GM19099 (cell line): ENCODE results near the gene MAP1LC3B2.

Source experiments
- POLR2A ChIP-seq: IDR thresholded peaks from 3 replicates; pipeline ENCODE4 v1.6.1; 2011; ENCODE audit warnings: low read depth; ENCODE audit not compliant: insufficient read length; ENCODE audit errors: extremely low read depth

The MAP1LC3B2 gene

GRCh38 chr12:116594325-116595038 lies 35.3 kb downstream of the MAP1LC3B2 start:
- no peak for TF ChIP-seq POLR2A

GRCh38 chr12:116595186-116595585 lies 36.0 kb downstream of the MAP1LC3B2 start:
- no peak for TF ChIP-seq POLR2A

GRCh38 chr12:116595672-116596071 lies 36.5 kb downstream of the MAP1LC3B2 start:
- no peak for TF ChIP-seq POLR2A

GRCh38 chr12:116597886-116598285 lies 38.7 kb downstream of the MAP1LC3B2 start:
- no peak for TF ChIP-seq POLR2A

GRCh38 chr12:116598311-116599284 lies 39.4 kb downstream of the MAP1LC3B2 start:
- no peak for TF ChIP-seq POLR2A

GRCh38 chr12:116599285-116600136 lies 40.3 kb downstream of the MAP1LC3B2 start:
- no peak for TF ChIP-seq POLR2A

- TF ChIP-seq POLR2A, result no peak
These were observed 42.1 kb downstream of the MAP1LC3B2 start for GRCh38 chr12:116600959-116601918.

GRCh38 chr12:116601933-116602810 lies 43.0 kb downstream of the MAP1LC3B2 start:
- TF ChIP-seq POLR2A, result no peak

- no peak for TF ChIP-seq POLR2A
These were observed 44.5 kb downstream of the MAP1LC3B2 start for GRCh38 chr12:116603546-116604177.

- no peak for TF ChIP-seq POLR2A
These were observed 45.2 kb downstream of the MAP1LC3B2 start for GRCh38 chr12:116604178-116604895.

GRCh38 chr12:116604951-116605641 lies 45.9 kb downstream of the MAP1LC3B2 start:
- TF ChIP-seq POLR2A, result no peak
